Osteoblast (primary cell): ENCODE results near the gene H6PD. TPM values are rescaled to one million over a fixed set of nuclear protein-coding genes. Genes with fewer than 3 reads are reported as not detected.

Experiments used
- DNase-seq: peaks from one replicate; pipeline ENCODE4 v3.0.0; 2011; ENCODE audit warnings: low spot score, mixed read lengths; ENCODE audit not compliant: insufficient read length; ENCODE audit errors: missing footprints
- H2AFZ ChIP-seq: 2 replicates; pipeline ENCODE4 v1.6.0; 2011; ENCODE audit warnings: mild to moderate bottlenecking, low read length
- H3K27ac ChIP-seq: 2 replicates; pipeline ENCODE4 v1.5.1; 2011; ENCODE audit warnings: mild to moderate bottlenecking, low read depth, low read length, moderate library complexity
- H3K27me3 ChIP-seq: 2 replicates; pipeline ENCODE4 v1.6.0; 2012; ENCODE audit warnings: mild to moderate bottlenecking, control low read depth, inconsistent platforms, low read length, moderate library complexity; ENCODE audit not compliant: insufficient read depth
- H3K36me3 ChIP-seq: 2 replicates; pipeline ENCODE4 v1.5.1; 2011; ENCODE audit warnings: mild to moderate bottlenecking, low read length, control low read depth, moderate library complexity; ENCODE audit not compliant: insufficient read depth
- H3K4me1 ChIP-seq: 2 replicates; pipeline ENCODE4 v1.5.1; 2011; ENCODE audit warnings: mild to moderate bottlenecking, low read length, control low read depth, moderate library complexity; ENCODE audit not compliant: insufficient read depth
- H3K4me2 ChIP-seq: 2 replicates; pipeline ENCODE4 v1.6.0; 2011; ENCODE audit warnings: mild to moderate bottlenecking, low read length; ENCODE audit not compliant: insufficient read depth
- H3K4me3 ChIP-seq: fragments of 200-600 bp; sonication (generic); 3 replicates; pipeline ENCODE4 v1.5.1; 2012; ENCODE audit warnings: mild to moderate bottlenecking, low read length, inconsistent platforms; ENCODE audit not compliant: insufficient read depth
- H3K79me2 ChIP-seq: 2 replicates; pipeline ENCODE4 v1.6.0; 2012; ENCODE audit warnings: mild to moderate bottlenecking, low read length, control low read depth, inconsistent platforms; ENCODE audit not compliant: insufficient read depth
- H3K9me3 ChIP-seq: 2 replicates; pipeline ENCODE4 v1.5.1; 2011; ENCODE audit warnings: low read depth, low read length, control low read depth
- H4K20me1 ChIP-seq: 2 replicates; pipeline ENCODE4 v1.6.0; 2012; ENCODE audit warnings: mild to moderate bottlenecking, low read length, control low read depth; ENCODE audit not compliant: insufficient read depth
- CTCF ChIP-seq: IDR thresholded peaks from 2 replicates; pipeline ENCODE4 v1.5.1; 2011; ENCODE audit warnings: mild to moderate bottlenecking, low read depth, low read length, moderate library complexity; ENCODE audit errors: extremely low read depth
- total RNA-seq: library from RNA; depleted of rRNA; stranded (reverse); fragments of >200 nt; gene quantifications from 2 replicates; pipeline ENCODE4 v1.2.3, GENCODE V29; 2012

H6PD gene
- total RNA-seq, 1 donor, result 51.4 TPM

- Histone ChIP-seq H3K4me1 (no peaks in the 10 kb centered on the region), H3K9me3 (no peaks in the 10 kb centered on the region), H3K4me2 (no peak overlapping the region), H4K20me1 (peaks cover 21% of the 10 kb centered on the region), H3K79me2 (peaks cover 53% of the 10 kb centered on the region), H3K36me3 (peaks cover 7% of the 10 kb centered on the region), H3K27ac (no peak overlapping the region), H3K4me3 (no peak overlapping the region), H2AFZ (no peak overlapping the region), H3K27me3 (no peaks in the 10 kb centered on the region)
- TF ChIP-seq CTCF, result no peak
- DNase-seq, result no peak
These were observed 26.9 kb downstream of the H6PD start for GRCh38 chr1:9261496-9261895.

- no peaks in the 10 kb centered on the region for H3K4me1 ChIP-seq
- H4K20me1 ChIP-seq, result peaks cover 22% of the 10 kb centered on the region
- H3K9me3 ChIP-seq, result no peaks in the 10 kb centered on the region
- no peak overlapping the region for H3K27ac ChIP-seq
- H2AFZ ChIP-seq, result no peak overlapping the region
- H3K36me3 ChIP-seq, result peaks cover 8% of the 10 kb centered on the region
- H3K4me3 ChIP-seq, result no peak overlapping the region
- H3K27me3 ChIP-seq, result no peaks in the 10 kb centered on the region
- TF ChIP-seq CTCF, result no peak
- H3K4me2 ChIP-seq, result no peak overlapping the region
- DNase-seq, result peak; percentile 54
- peaks cover 48% of the 10 kb centered on the region for H3K79me2 ChIP-seq
These were observed 27.8 kb downstream of the H6PD start for GRCh38 chr1:9262096-9262986.

- peaks cover 21% of the 10 kb centered on the region for H4K20me1 ChIP-seq
- peaks cover 12% of the 10 kb centered on the region for H3K36me3 ChIP-seq
- no peaks in the 10 kb centered on the region for H3K27me3 ChIP-seq
- no peak overlapping the region for H2AFZ ChIP-seq
- H3K79me2 ChIP-seq, result peaks cover 38% of the 10 kb centered on the region
- no peaks in the 10 kb centered on the region for H3K9me3 ChIP-seq
- no peaks in the 10 kb centered on the region for H3K4me1 ChIP-seq
- peak; percentile 77 for DNase-seq
- H3K4me3 ChIP-seq, result no peak overlapping the region
- no peak overlapping the region for H3K27ac ChIP-seq
- no peak overlapping the region for H3K4me2 ChIP-seq
- no peak for TF ChIP-seq CTCF
These were observed 28.8 kb downstream of the H6PD start for GRCh38 chr1:9263276-9263855.
